KOPT-K1 (cell line): Measurements from ENCODE around the gene NOP14.
A peak's percentile ranks its signal among the peaks of the same experiment; 100 is the strongest.
"Not testable (repeated sequence)": the region's sequence is repeated elsewhere in the genome, so short reads cannot be mapped to it uniquely, and the experiment has no call there.

Experiments used
- H3K27ac ChIP-seq: fragments of 200-600 bp; sonication (generic); 2 replicates; pipeline ENCODE4 v1.5.1; 2016; ENCODE audit warnings: antibody characterized with exemption, mild to moderate bottlenecking, low read depth, low read length; ENCODE audit not compliant: poor library complexity, severe bottlenecking
- H3K36me3 ChIP-seq: fragments of 200-600 bp; sonication (generic); 2 replicates; pipeline ENCODE4 v1.5.1; 2017; ENCODE audit warnings: antibody characterized with exemption, mild to moderate bottlenecking, low read length, moderate library complexity; ENCODE audit not compliant: insufficient read depth
- H3K9me3 ChIP-seq: fragments of 200-600 bp; sonication (generic); 2 replicates; pipeline ENCODE4 v1.5.1; 2017; ENCODE audit warnings: antibody characterized with exemption, low read length, mild to moderate bottlenecking; ENCODE audit not compliant: insufficient read depth, poor library complexity, severe bottlenecking

The NOP14 gene

DNA sequence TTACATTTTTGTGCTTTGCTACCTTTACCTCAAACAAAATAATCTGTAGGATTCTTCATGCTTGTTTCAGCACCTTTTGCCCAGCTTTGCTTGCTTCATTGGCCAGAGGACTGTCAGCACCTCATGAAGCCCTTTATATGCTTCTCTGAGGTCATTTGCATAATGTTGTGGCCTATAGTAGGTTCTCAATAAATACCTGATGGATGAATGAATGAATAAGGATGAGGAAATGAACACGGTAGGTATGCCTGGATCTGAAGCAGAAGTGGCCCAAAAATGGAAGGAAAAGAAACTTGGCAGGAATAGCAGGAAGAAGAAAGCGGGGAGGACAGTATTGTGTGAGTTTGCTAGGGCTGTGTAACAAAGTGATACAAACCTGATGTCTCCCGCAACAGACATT lies 8.1 kb upstream of the NOP14 start:
- no peaks in the 10 kb centered on the region for H3K9me3 ChIP-seq
- no peaks in the 10 kb centered on the region for H3K36me3 ChIP-seq
- no peak overlapping the region for H3K27ac ChIP-seq

DNA sequence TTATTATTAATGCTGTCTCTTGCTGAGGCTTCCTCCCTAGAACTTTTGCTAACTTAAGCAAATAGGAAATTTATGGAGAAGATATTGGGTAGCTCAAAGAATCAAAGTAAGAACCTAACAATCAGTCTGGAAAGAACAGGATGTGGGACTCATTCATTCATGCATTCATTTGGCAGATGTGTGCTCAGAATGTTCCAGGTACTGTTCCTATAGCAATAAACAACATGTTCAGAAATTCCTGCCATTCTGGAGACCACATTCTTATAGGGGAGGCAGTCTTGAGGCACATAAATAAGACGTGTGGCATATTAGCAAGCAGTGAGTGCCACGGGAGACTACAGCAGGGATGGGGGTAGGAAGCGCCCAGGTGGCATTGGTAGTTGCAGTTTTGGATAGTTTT lies 5.2 kb upstream of the NOP14 start:
- no peaks in the 10 kb centered on the region for H3K36me3 ChIP-seq
- H3K27ac ChIP-seq = no peak overlapping the region
- no peaks in the 10 kb centered on the region for H3K9me3 ChIP-seq

- H3K27ac ChIP-seq = no peak overlapping the region
- H3K36me3 ChIP-seq = peaks cover 8% of the 10 kb centered on the region
- H3K9me3 ChIP-seq = no peaks in the 10 kb centered on the region
Measured at GRCh38 chr4:2965262-2965661, 2.1 kb upstream of the NOP14 start.

GRCh38 chr4:2964706-2965258 lies 1.6 kb upstream of the NOP14 start:
- Histone ChIP-seq H3K27ac (no peak overlapping the region), H3K36me3 (peaks cover 13% of the 10 kb centered on the region), H3K9me3 (no peaks in the 10 kb centered on the region)

GRCh38 chr4:2963966-2964471 lies 813 bp upstream of the NOP14 start:
- peaks cover 20% of the 10 kb centered on the region for H3K36me3 ChIP-seq
- no peaks in the 10 kb centered on the region for H3K9me3 ChIP-seq
- H3K27ac ChIP-seq = peak overlapping the region; percentile 82

GRCh38 chr4:2962614-2963174 lies 512 bp downstream of the NOP14 start:
- Histone ChIP-seq H3K27ac (peak overlapping the region; percentile 82), H3K36me3 (peaks cover 33% of the 10 kb centered on the region)

DNA sequence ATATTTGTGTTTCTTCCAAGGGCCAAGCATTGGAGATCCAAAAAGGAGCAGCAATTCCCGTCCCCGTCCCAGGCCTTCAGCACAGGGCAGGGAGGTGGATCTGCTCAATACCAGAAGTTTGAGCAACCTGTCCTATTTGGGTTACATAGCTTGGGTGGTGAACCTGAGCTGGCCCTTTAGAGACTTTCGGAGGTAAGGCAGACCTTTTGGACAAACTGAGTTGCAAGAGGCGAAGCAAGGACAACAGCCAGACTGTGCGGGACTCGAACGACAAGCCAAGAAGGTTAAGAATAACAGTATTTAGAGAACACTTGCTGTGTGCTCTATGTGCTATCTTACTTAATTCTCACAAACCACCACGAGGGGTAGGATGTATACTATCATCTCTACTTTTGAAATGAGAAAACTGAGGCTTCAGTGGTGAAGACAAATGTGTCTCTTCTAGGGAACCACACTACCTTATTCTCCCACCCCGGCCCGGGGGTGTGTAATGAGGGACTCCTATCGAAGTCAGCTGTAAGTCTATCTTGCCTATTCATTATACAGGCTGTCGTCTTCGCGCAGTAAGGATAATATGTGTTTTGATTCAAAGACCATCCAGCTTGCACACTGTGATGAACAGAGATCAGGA lies 1.3 kb downstream of the NOP14 start:
- Histone ChIP-seq H3K9me3 (no peaks in the 10 kb centered on the region), H3K27ac (peak overlapping the region; percentile 82), H3K36me3 (peaks cover 41% of the 10 kb centered on the region)

More at GRCh38 chr4:2962614-2963174, 512 bp downstream of the NOP14 start:
- no peaks in the 10 kb centered on the region for H3K9me3 ChIP-seq

DNA sequence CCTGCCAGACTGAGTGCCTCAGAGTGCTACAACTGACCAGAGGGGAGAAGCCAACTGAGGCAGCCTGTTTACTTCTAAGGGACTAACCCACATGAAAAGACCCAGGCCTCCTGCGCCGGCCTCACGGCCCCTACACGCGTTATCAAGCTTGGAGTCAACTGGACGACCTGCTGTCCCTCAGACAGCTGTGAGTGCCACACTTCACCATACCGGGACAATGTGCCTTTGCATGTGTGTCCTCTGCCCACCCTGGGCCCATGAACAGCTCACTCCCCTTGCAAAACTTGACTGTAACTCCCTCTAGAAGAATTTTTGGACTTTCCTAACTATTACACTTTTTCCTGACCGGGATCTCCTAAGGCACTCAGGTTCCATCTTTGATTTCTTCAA lies 1.8 kb downstream of the NOP14 start:
- no peaks in the 10 kb centered on the region for H3K9me3 ChIP-seq
- H3K27ac ChIP-seq = peak overlapping the region; percentile 82
- H3K36me3 ChIP-seq = peaks cover 46% of the 10 kb centered on the region

GRCh38 chr4:2960450-2960849 lies 2.8 kb downstream of the NOP14 start:
- not testable (repeated sequence) for H3K27ac ChIP-seq

GRCh38 chr4:2958446-2958845 lies 4.8 kb downstream of the NOP14 start:
- Histone ChIP-seq H3K9me3 (no peaks in the 10 kb centered on the region), H3K27ac (no peak overlapping the region), H3K36me3 (peaks cover 73% of the 10 kb centered on the region)

More at GRCh38 chr4:2960450-2960849, 2.8 kb downstream of the NOP14 start:
- peaks cover 56% of the 10 kb centered on the region for H3K36me3 ChIP-seq
- H3K9me3 ChIP-seq = not testable (repeated sequence)

GRCh38 chr4:2955186-2956044 lies 7.8 kb downstream of the NOP14 start:
- H3K36me3 ChIP-seq = peaks cover 97% of the 10 kb centered on the region
- H3K27ac ChIP-seq, H3K9me3 ChIP-seq: not testable (repeated sequence)

- Histone ChIP-seq H3K36me3 (peaks cover 97% of the 10 kb centered on the region), H3K27ac (no peak overlapping the region), H3K9me3 (no peaks in the 10 kb centered on the region)
Measured at GRCh38 chr4:2954358-2955185, 8.6 kb downstream of the NOP14 start.

DNA sequence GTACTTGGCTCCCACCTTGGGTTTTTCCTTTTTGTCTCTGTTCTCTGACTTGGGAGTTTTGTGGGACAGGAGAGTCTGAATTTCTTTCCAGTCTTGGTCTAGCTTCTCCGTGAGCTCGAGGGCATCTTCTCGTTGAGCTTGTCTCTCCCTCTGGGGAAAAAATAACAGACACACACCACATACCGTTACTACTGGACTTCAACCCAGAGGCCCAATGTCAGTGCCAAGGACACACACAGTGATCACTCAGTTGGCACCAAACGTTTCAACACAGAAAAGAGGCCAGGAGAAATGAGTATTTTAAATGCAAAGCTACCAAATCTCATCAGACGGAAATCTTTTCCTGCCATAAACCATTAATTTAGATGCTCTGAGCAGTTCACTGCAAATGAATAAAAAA lies 9.7 kb downstream of the NOP14 start:
- Histone ChIP-seq H3K36me3 (peaks cover 97% of the 10 kb centered on the region), H3K27ac (no peak overlapping the region), H3K9me3 (no peaks in the 10 kb centered on the region)

GRCh38 chr4:2950221-2950989 lies 12.8 kb downstream of the NOP14 start:
- Histone ChIP-seq H3K9me3 (no peaks in the 10 kb centered on the region), H3K36me3 (peaks cover 97% of the 10 kb centered on the region), H3K27ac (no peak overlapping the region)
